ENCODE data around the gene AKAP13.

Gene AKAP13

DNA sequence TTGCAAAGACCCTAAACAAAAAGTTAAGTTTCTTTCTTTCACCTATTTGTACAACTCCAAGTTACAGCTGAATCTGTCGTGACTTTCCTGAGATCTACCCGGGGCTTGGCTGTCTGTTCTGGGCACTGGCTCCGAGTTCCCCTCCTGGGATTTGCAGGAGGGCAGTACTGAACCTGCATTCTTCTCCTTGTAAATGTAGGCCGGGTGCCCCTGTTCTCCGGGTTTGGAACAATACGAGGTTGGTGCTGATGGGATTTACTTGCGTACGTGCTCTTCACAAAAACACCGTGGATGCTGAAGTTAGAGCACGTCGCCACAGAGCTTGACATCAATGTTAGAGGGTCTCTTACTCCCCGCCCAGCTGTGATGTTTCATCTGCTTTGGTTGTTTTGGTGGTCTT is 366.2 kb downstream of the AKAP13 start (continued):
- TF ChIP-seq, protein P1, sequence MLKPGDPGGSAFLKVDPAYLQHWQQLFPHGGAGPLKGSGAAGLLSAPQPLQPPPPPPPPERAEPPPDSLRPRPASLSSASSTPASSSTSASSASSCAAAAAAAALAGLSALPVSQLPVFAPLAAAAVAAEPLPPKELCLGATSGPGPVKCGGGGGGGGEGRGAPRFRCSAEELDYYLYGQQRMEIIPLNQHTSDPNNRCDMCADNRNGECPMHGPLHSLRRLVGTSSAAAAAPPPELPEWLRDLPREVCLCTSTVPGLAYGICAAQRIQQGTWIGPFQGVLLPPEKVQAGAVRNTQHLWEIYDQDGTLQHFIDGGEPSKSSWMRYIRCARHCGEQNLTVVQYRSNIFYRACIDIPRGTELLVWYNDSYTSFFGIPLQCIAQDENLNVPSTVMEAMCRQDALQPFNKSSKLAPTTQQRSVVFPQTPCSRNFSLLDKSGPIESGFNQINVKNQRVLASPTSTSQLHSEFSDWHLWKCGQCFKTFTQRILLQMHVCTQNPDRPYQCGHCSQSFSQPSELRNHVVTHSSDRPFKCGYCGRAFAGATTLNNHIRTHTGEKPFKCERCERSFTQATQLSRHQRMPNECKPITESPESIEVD (tag by site-specific recombination; IDR thresholded peaks at IDR 0.05): no peak
- TF ChIP-seq ZNF747 (tag by site-specific recombination; IDR thresholded peaks at IDR 0.05): no peak

DNA sequence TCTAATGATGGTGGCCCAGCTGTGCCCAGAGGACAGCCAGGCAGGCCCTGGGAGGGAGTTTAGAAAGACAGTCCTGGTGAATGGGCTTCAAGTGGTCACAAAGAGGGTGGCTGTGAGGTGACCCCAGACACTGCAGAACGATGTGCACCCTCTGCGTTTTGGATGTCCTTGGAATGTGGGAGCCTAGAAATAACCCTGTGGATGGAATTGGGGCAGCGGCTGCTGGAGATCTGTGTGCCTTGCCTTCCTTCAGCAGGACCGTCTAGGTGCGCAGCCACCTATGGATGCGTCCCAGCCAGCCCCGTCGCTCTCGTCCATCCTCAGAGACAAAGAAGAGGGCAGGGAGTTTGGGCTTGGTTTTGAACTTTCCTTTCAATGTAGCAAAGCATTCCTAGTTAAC is 367.8 kb downstream of the AKAP13 start:
- Histone ChIP-seq H3K27ac (ENCODE audit: extremely low read depth, low read depth, low read length) (no peak overlapping the region), H3K4me1 (ENCODE audit: control insufficient read depth, insufficient read depth, low read length) (no peaks in the 10 kb centered on the region), H3K4me3 (ENCODE audit: low read depth, low read length) (no peak overlapping the region), H3K36me3 (ENCODE audit: control insufficient read depth in 2 of 2, insufficient read depth in 1 of 2, low read length in 2 of 2) (peaks cover 3 to 56% of the 10 kb centered on the region in 2 experiments; a peak in 2 of 3 replicates), H3K9me3 (ENCODE audit: control insufficient read depth, insufficient read depth, low read depth, low read length) (no peaks in the 10 kb centered on the region)
- ChIA-PET POLR2A (no interaction called here), CTCF (interaction anchor here (0.7 to 1.2 kb wide), 2 partner anchors 200 to 260 kb away, joined by 3 read pairs; no protein-coding TSS in a partner anchor)
- TF ChIP-seq ZNF223 (tag by site-specific recombination; IDR thresholded peaks at IDR 0.05) (no peak), ZIC2 (tag by site-specific recombination; IDR thresholded peaks at IDR 0.05) (no peak), SP7 (tag by site-specific recombination; IDR thresholded peaks at IDR 0.05) (no peak), ZNF701 (tag by site-specific recombination; IDR thresholded peaks at IDR 0.05) (no peak), ZNF596 (tag by site-specific recombination; IDR thresholded peaks at IDR 0.05) (no peak), ZNF585B (tag by site-specific recombination; IDR thresholded peaks at IDR 0.05) (no peak), ZNF560 (tag by site-specific recombination; IDR thresholded peaks at IDR 0.05; ENCODE audit: borderline replicate concordance) (no peak), ZNF155 (tag by site-specific recombination; IDR thresholded peaks at IDR 0.05) (no peak)
- TF ChIP-seq, protein P2, sequence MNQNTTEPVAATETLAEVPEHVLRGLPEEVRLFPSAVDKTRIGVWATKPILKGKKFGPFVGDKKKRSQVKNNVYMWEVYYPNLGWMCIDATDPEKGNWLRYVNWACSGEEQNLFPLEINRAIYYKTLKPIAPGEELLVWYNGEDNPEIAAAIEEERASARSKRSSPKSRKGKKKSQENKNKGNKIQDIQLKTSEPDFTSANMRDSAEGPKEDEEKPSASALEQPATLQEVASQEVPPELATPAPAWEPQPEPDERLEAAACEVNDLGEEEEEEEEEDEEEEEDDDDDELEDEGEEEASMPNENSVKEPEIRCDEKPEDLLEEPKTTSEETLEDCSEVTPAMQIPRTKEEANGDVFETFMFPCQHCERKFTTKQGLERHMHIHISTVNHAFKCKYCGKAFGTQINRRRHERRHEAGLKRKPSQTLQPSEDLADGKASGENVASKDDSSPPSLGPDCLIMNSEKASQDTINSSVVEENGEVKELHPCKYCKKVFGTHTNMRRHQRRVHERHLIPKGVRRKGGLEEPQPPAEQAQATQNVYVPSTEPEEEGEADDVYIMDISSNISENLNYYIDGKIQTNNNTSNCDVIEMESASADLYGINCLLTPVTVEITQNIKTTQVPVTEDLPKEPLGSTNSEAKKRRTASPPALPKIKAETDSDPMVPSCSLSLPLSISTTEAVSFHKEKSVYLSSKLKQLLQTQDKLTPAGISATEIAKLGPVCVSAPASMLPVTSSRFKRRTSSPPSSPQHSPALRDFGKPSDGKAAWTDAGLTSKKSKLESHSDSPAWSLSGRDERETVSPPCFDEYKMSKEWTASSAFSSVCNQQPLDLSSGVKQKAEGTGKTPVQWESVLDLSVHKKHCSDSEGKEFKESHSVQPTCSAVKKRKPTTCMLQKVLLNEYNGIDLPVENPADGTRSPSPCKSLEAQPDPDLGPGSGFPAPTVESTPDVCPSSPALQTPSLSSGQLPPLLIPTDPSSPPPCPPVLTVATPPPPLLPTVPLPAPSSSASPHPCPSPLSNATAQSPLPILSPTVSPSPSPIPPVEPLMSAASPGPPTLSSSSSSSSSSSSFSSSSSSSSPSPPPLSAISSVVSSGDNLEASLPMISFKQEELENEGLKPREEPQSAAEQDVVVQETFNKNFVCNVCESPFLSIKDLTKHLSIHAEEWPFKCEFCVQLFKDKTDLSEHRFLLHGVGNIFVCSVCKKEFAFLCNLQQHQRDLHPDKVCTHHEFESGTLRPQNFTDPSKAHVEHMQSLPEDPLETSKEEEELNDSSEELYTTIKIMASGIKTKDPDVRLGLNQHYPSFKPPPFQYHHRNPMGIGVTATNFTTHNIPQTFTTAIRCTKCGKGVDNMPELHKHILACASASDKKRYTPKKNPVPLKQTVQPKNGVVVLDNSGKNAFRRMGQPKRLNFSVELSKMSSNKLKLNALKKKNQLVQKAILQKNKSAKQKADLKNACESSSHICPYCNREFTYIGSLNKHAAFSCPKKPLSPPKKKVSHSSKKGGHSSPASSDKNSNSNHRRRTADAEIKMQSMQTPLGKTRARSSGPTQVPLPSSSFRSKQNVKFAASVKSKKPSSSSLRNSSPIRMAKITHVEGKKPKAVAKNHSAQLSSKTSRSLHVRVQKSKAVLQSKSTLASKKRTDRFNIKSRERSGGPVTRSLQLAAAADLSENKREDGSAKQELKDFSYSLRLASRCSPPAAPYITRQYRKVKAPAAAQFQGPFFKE (tag by site-specific recombination; IDR thresholded peaks at IDR 0.05; ENCODE audit: borderline replicate concordance): no peak
- TF ChIP-seq, protein P3, sequence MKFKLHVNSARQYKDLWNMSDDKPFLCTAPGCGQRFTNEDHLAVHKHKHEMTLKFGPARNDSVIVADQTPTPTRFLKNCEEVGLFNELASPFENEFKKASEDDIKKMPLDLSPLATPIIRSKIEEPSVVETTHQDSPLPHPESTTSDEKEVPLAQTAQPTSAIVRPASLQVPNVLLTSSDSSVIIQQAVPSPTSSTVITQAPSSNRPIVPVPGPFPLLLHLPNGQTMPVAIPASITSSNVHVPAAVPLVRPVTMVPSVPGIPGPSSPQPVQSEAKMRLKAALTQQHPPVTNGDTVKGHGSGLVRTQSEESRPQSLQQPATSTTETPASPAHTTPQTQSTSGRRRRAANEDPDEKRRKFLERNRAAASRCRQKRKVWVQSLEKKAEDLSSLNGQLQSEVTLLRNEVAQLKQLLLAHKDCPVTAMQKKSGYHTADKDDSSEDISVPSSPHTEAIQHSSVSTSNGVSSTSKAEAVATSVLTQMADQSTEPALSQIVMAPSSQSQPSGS (tag by site-specific recombination; IDR thresholded peaks at IDR 0.05; ENCODE audit: low read depth): no peak

DNA sequence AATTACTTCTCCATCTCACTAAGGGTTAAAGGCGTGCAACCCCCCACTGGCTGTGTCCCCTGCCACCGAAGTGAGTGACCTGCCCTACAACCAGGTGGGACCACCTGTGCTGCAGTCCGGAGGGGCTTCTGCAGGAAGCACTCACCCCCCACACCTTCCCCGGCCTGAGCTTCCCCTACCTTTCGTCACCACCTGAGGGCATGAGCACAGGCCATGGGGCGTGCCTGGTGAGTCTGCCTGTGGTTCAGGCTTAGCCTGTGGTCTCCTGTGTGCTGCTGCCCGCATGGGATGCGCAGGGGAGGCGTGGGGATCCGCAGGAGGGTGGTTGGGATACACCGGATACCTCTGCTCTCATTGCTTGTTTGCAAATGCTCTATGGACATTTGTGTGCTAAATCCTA is 368.3 kb downstream of the AKAP13 start:
- ChIA-PET CTCF (interaction anchor here (1.0 to 1.3 kb wide), 3 partner anchors 19 to 261 kb away, joined by 3 to 4 read pairs (median 4); no protein-coding TSS in a partner anchor), POLR2A (interaction anchor here (1.2 kb wide), 1 partner anchor 45 kb away, joined by 5 read pairs; the partner anchor contains the start of gene KLHL25)
- H3K4me1 ChIP-seq (ENCODE audit: control insufficient read depth, insufficient read depth, low read length): no peaks in the 10 kb centered on the region
- H3K9me3 ChIP-seq (ENCODE audit: control insufficient read depth, insufficient read depth, low read depth, low read length): no peaks in the 10 kb centered on the region
- no peak overlapping the region for H3K4me3 ChIP-seq (ENCODE audit: low read depth, low read length)
- no peak for TF ChIP-seq ZNF426 (tag by site-specific recombination; IDR thresholded peaks at IDR 0.05)
- no peak for TF ChIP-seq ZNF121 (tag by site-specific recombination; IDR thresholded peaks at IDR 0.05)
- TF ChIP-seq MEIS1 (CRISPR knock-in tag; IDR thresholded peaks at IDR 0.05; ENCODE audit: borderline replicate concordance): no peak
- TF ChIP-seq ZBTB48 (tag by site-specific recombination; IDR thresholded peaks at IDR 0.05): no peak
- TF ChIP-seq ZNF48 (tag by site-specific recombination; IDR thresholded peaks at IDR 0.05): no peak
- no peak for TF ChIP-seq ZNF624 (tag by site-specific recombination; IDR thresholded peaks at IDR 0.05)
- TF ChIP-seq, protein P4, sequence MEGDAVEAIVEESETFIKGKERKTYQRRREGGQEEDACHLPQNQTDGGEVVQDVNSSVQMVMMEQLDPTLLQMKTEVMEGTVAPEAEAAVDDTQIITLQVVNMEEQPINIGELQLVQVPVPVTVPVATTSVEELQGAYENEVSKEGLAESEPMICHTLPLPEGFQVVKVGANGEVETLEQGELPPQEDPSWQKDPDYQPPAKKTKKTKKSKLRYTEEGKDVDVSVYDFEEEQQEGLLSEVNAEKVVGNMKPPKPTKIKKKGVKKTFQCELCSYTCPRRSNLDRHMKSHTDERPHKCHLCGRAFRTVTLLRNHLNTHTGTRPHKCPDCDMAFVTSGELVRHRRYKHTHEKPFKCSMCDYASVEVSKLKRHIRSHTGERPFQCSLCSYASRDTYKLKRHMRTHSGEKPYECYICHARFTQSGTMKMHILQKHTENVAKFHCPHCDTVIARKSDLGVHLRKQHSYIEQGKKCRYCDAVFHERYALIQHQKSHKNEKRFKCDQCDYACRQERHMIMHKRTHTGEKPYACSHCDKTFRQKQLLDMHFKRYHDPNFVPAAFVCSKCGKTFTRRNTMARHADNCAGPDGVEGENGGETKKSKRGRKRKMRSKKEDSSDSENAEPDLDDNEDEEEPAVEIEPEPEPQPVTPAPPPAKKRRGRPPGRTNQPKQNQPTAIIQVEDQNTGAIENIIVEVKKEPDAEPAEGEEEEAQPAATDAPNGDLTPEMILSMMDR (tag by site-specific recombination; IDR thresholded peaks at IDR 0.05): no peak
- TF ChIP-seq ZIC2 (tag by site-specific recombination; IDR thresholded peaks at IDR 0.05): peak; percentile 80
- H3K36me3 ChIP-seq (ENCODE audit: control insufficient read depth in 2 of 2, insufficient read depth in 1 of 2, low read length in 2 of 2): peaks cover 3 to 51% of the 10 kb centered on the region in 2 experiments; a peak in 2 of 3 replicates
- no peak overlapping the region for H3K27ac ChIP-seq (ENCODE audit: extremely low read depth, low read depth, low read length)

Measured in HEK293 (cell line).